Prostate gland (tissue), 2 donors: ENCODE data around the gene OR10AD1.

ENCODE experiments used
- CTCF ChIP-seq, 4 experiments: fragments of 200-600 bp in 2 of 4; fragments of 450-650 bp in 2 of 4; sonication (generic) in 2 of 4; IDR thresholded peaks; 1 replicate in 3 of 4; 2 replicates in 1 of 4; pipeline ENCODE4 v1.5.1; 2016 to 2019; ENCODE audit warnings: antibody characterized with exemption in 4 of 4, mild to moderate bottlenecking in 2 of 4, moderate library complexity in 2 of 4
- POLR2A ChIP-seq: fragments of 450-650 bp; IDR thresholded peaks from one replicate; pipeline ENCODE4 v1.6.1; 2016; ENCODE audit warnings: antibody characterized with exemption, mild to moderate bottlenecking
- POLR2AphosphoS5 ChIP-seq: sonication (generic); formaldehyde crosslinking; IDR thresholded peaks from one replicate; pipeline ENCODE4 v1.6.1; 2017; ENCODE audit warnings: antibody characterized with exemption

GRCh38 chr12:48201516-48201915, 1.6 kb downstream of the OR10AD1 start:
- TF ChIP-seq CTCF (IDR thresholded peaks at IDR 0.05) (no peak), POLR2AphosphoS5 (no peak), POLR2A (no peak)
